ENCODE measurements around the gene NAV2.

DNA sequence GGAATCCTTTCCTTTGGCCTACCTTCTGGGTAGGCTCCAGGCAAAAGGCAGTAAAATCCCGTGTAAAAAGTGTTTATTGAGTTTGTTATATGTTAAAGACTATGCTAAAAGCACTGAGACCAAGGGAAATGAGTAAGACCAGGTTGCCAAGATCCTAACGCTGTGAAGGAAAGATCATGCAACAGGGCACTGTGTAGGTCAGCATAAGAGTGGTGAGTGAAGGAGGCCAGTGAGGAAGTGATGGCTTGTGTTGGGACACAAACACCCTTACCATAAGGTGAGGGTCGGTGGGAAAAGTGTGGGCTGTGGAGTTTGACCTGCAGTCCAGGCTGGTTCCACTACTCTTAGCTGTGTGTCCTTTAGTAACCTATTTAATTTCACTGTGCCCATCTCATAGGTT lies 245.6 kb downstream of the NAV2 start:
- no peak for TF ChIP-seq POLR2A (IDR thresholded peaks at IDR 0.05; ENCODE audit: extremely low read depth, insufficient read length)
- TF ChIP-seq, protein P1, sequence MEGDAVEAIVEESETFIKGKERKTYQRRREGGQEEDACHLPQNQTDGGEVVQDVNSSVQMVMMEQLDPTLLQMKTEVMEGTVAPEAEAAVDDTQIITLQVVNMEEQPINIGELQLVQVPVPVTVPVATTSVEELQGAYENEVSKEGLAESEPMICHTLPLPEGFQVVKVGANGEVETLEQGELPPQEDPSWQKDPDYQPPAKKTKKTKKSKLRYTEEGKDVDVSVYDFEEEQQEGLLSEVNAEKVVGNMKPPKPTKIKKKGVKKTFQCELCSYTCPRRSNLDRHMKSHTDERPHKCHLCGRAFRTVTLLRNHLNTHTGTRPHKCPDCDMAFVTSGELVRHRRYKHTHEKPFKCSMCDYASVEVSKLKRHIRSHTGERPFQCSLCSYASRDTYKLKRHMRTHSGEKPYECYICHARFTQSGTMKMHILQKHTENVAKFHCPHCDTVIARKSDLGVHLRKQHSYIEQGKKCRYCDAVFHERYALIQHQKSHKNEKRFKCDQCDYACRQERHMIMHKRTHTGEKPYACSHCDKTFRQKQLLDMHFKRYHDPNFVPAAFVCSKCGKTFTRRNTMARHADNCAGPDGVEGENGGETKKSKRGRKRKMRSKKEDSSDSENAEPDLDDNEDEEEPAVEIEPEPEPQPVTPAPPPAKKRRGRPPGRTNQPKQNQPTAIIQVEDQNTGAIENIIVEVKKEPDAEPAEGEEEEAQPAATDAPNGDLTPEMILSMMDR (IDR thresholded peaks at IDR 0.05; ENCODE audit: low read depth, low read length): no peak
- no peak for TF ChIP-seq MAX (IDR thresholded peaks at IDR 0.05; ENCODE audit: low read depth, low read length)
- no peak for TF ChIP-seq MYC (IDR thresholded peaks at IDR 0.05; ENCODE audit: low read depth, low read length)

All from NB4 (cell line).